HepG2 (cell line): ENCODE measurements around the gene HES7. TPM values are rescaled to one million over a fixed set of nuclear protein-coding genes. Genes with fewer than 3 reads are reported as not detected.
A peak's percentile ranks its signal among the peaks of the same experiment; 100 is the strongest.

ENCODE experiments used
- ATF7-NPFF ChIP-seq: sonication (generic); formaldehyde crosslinking; IDR thresholded peaks from 2 replicates; pipeline ENCODE4 v1.8.1; 2023; ENCODE audit warnings: mild to moderate bottlenecking, low read depth, missing genetic modification reagents, moderate library complexity
- BHLHE40 ChIP-seq: IDR thresholded peaks from 2 replicates; pipeline ENCODE4 v1.6.1; 2011; ENCODE audit warnings: low read length, improper control_type of control experiment
- DMAP1 ChIP-seq: IDR thresholded peaks from 2 replicates; pipeline ENCODE4 v1.6.1; 2016
- GATAD2A ChIP-seq: IDR thresholded peaks from 2 replicates; pipeline ENCODE4 v1.6.1; 2016
- HOXA9 ChIP-seq: sonication (generic); formaldehyde crosslinking; IDR thresholded peaks from 2 replicates; pipeline ENCODE4 v1.8.1; 2022; ENCODE audit warnings: missing genetic modification reagents, mild to moderate bottlenecking, moderate library complexity, borderline replicate concordance
- JDP2 ChIP-seq: sonication (generic); formaldehyde crosslinking; IDR thresholded peaks from 2 replicates; pipeline ENCODE4 v1.8.1; 2022; ENCODE audit warnings: missing genetic modification reagents, borderline replicate concordance
- NFE2L2 ChIP-seq: fragments of 150-350 bp; IDR thresholded peaks from 2 replicates; pipeline ENCODE4 v1.6.1; 2014; ENCODE audit warnings: low read length
- PHF8 ChIP-seq: sonication (generic); formaldehyde crosslinking; IDR thresholded peaks from 2 replicates; pipeline ENCODE4 v1.5.0; 2020; ENCODE audit warnings: missing genetic modification reagents
- POLR2A ChIP-seq, 2 experiments: IDR thresholded peaks; 2 replicates each; pipeline ENCODE4 v1.6.1; 2011; ENCODE audit warnings: low read depth in 2 of 2, low read length in 2 of 2, mild to moderate bottlenecking in 1 of 2, moderate library complexity in 1 of 2; ENCODE audit not compliant: insufficient read depth in 1 of 2
- PTBP1 ChIP-seq: fragments of 200-400 bp; formaldehyde crosslinking; IDR thresholded peaks from 2 replicates; pipeline ENCODE4 v1.6.1; 2018; ENCODE audit warnings: low read length, low read depth; ENCODE audit not compliant: poor library complexity, severe bottlenecking
- RBM22 ChIP-seq: fragments of 200-400 bp; formaldehyde crosslinking; optimal IDR thresholded peaks from 2 replicates; pipeline ENCODE3; 2017; ENCODE audit warnings: mild to moderate bottlenecking, low read length, moderate library complexity
- REL ChIP-seq: sonication (generic); formaldehyde crosslinking; conservative IDR thresholded peaks from 2 replicates; pipeline ENCODE4 v1.8.0; 2022; ENCODE audit warnings: mild to moderate bottlenecking, missing genetic modification reagents, moderate library complexity
- SIN3B ChIP-seq: fragments of 150-350 bp; IDR thresholded peaks from 2 replicates; pipeline ENCODE4 v1.6.1; 2014; ENCODE audit warnings: low read length
- SOX6 ChIP-seq, 2 experiments: fragments of 450-650 bp in 1 of 2; sonication (generic) in 1 of 2; formaldehyde crosslinking in 1 of 2; IDR thresholded peaks; 2 replicates each; pipeline versions ENCODE4 v1.4.0 to v1.6.1; 2017 to 2020; ENCODE audit warnings: antibody characterized with exemption in 1 of 2, mild to moderate bottlenecking in 1 of 2, missing genetic modification reagents in 1 of 2
- ZFP90 ChIP-seq: sonication (generic); formaldehyde crosslinking; IDR thresholded peaks from 2 replicates; pipeline ENCODE4 v1.8.0; 2022; ENCODE audit warnings: missing genetic modification reagents, mild to moderate bottlenecking, inconsistent platforms, borderline replicate concordance
- ZNF136 ChIP-seq: sonication (generic); formaldehyde crosslinking; IDR thresholded peaks from 2 replicates; pipeline ENCODE4 v1.8.1; 2022; ENCODE audit warnings: low read depth, mild to moderate bottlenecking, moderate library complexity, missing genetic modification reagents
- ZNF296 ChIP-seq: sonication (generic); formaldehyde crosslinking; conservative IDR thresholded peaks from 2 replicates; pipeline ENCODE4 v1.5.0; 2020; ENCODE audit warnings: mild to moderate bottlenecking, missing genetic modification reagents
- ZNF367 ChIP-seq: sonication (generic); formaldehyde crosslinking; IDR thresholded peaks from 2 replicates; pipeline ENCODE4 v1.4.0; 2020; ENCODE audit warnings: missing genetic modification reagents, borderline replicate concordance
- ZNF432 ChIP-seq: sonication (generic); formaldehyde crosslinking; IDR thresholded peaks from 2 replicates; pipeline ENCODE4 v1.5.0; 2020; ENCODE audit warnings: missing genetic modification reagents, mild to moderate bottlenecking, borderline replicate concordance
- polyA plus RNA-seq, 8 experiments: library from polyadenylated mRNA; depleted of rRNA in 3 of 8; stranded (reverse) in 7 of 8; unstranded in 1 of 8; fragments of >200 nt; fragmentation: Illumina TruSeq in 4 of 8; extraction: Trizol in 4 of 8; gene quantifications; 2 replicates each; pipeline versions ENCODE4 v1.2.1 to v1.2.3, GENCODE V29; 2011 to 2016; ENCODE audit warnings: low read depth in 4 of 8, missing spikeins in 1 of 8, mixed read lengths in 1 of 8; ENCODE audit not compliant: insufficient read depth in 1 of 8
- total RNA-seq, 5 experiments: library from RNA; depleted of rRNA; stranded (reverse); fragments of >200 nt; fragmentation: Illumina TruSeq; extraction: Trizol; gene quantifications; 2 replicates each; pipeline ENCODE4 v1.2.3, GENCODE V29; 2016; ENCODE audit warnings: low read depth in 1 of 5
- TF ChIP-seq, protein P1 (sequence below): sonication (generic); formaldehyde crosslinking; IDR thresholded peaks from 2 replicates; pipeline ENCODE4 v1.9.0; 2021; ENCODE audit warnings: missing genetic modification reagents, mild to moderate bottlenecking, borderline replicate concordance
- TF ChIP-seq, protein P2 (sequence below): sonication (generic); formaldehyde crosslinking; conservative IDR thresholded peaks from 2 replicates; pipeline ENCODE4 v1.4.0; 2020; ENCODE audit warnings: missing genetic modification reagents
- TF ChIP-seq, protein P3 (sequence below): sonication (generic); formaldehyde crosslinking; IDR thresholded peaks from 2 replicates; pipeline ENCODE4 v1.4.0; 2020; ENCODE audit warnings: missing genetic modification reagents
- TF ChIP-seq, protein P4 (sequence below): sonication (generic); formaldehyde crosslinking; IDR thresholded peaks from 2 replicates; pipeline ENCODE4 v1.4.0; 2020; ENCODE audit warnings: mild to moderate bottlenecking, low read depth, missing genetic modification reagents
- TF ChIP-seq, protein P5 (sequence below): sonication (generic); formaldehyde crosslinking; IDR thresholded peaks from 2 replicates; pipeline ENCODE4 v1.5.1; 2020; ENCODE audit warnings: missing genetic modification reagents, mild to moderate bottlenecking, borderline replicate concordance

Gene HES7
- total and polyA plus RNA-seq, 2 of the 13 experiments (the other 11 are each of a cell fraction or from before 2014, with no cell fraction given), result not detected

DNA sequence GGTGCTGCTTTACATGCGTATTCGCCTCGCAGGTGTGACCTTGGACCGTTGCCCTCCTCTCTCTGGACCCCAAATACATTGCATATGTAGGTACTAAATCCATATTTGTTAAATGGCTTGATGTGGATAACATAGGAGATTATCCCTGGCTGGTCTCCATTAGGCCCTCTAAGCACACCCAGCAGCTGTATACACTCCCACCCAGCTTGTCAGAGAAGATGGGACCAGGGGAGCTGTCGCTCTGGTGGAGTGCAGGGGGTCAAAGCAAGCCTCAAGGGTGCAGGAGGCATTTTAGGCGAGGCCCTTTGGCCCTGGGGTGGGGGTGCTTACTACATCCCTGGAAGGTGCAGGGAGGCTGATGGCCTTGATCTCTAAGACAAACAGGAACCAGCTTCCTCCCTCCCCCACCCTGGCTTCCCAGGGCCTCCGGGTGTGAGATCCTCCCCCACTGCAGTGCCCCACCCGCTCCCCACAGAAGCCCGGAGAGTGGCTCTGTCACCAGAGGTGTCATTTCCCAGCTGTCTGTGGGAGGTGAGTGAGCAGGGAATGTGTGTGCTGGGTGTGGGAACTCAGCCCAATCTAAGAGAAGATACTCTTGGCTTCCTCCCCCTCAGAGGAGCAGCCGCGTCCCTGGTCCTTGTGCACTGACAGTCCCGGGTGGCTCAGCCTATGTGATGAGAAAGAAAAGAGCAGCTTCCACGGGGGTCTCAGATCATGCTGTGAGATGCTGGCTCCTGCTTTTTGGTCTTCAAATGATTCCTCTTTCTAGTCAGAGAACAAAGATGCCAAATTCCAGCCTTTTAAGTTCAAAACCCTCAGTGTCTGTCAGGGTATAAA, 40.3 kb upstream of the HES7 start (continued):
- TF ChIP-seq, protein P1, sequence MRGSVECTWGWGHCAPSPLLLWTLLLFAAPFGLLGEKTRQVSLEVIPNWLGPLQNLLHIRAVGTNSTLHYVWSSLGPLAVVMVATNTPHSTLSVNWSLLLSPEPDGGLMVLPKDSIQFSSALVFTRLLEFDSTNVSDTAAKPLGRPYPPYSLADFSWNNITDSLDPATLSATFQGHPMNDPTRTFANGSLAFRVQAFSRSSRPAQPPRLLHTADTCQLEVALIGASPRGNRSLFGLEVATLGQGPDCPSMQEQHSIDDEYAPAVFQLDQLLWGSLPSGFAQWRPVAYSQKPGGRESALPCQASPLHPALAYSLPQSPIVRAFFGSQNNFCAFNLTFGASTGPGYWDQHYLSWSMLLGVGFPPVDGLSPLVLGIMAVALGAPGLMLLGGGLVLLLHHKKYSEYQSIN (CRISPR knock-in tag), result no peak
- TF ChIP-seq, protein P2, sequence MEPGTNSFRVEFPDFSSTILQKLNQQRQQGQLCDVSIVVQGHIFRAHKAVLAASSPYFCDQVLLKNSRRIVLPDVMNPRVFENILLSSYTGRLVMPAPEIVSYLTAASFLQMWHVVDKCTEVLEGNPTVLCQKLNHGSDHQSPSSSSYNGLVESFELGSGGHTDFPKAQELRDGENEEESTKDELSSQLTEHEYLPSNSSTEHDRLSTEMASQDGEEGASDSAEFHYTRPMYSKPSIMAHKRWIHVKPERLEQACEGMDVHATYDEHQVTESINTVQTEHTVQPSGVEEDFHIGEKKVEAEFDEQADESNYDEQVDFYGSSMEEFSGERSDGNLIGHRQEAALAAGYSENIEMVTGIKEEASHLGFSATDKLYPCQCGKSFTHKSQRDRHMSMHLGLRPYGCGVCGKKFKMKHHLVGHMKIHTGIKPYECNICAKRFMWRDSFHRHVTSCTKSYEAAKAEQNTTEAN, result no peak
- TF ChIP-seq PHF8 (CRISPR knock-in tag) (no peak; the same call in 1 of the 2 replicates), JDP2 (CRISPR knock-in tag) (no peak; the same call in 1 of the 2 replicates), ZNF136 (CRISPR knock-in tag) (no peak), NFE2L2 (no peak), RBM22 (no peak), REL (CRISPR knock-in tag) (no peak), SIN3B (no peak), PTBP1 (no peak), GATAD2A (peak; percentile 68), POLR2A (IDR thresholded peaks at IDR 0.05; ENCODE audit: insufficient read depth in 1 of 2, low read depth in 2 of 2, low read length in 2 of 2) (peak in 1 of 2 experiments; percentile 58; a peak in 2 of 4 replicates), ZFP90 (CRISPR knock-in tag) (no peak), ZNF367 (CRISPR knock-in tag) (no peak), ATF7-NPFF (CRISPR knock-in tag) (no peak), DMAP1 (CRISPR knock-in tag) (no peak), HOXA9 (CRISPR knock-in tag) (no peak), BHLHE40 (no peak), ZNF296 (CRISPR knock-in tag) (no peak), ZNF432 (CRISPR knock-in tag) (no peak), SOX6 (IDR thresholded peaks at IDR 0.05) (no peak), SOX6 (CRISPR knock-in tag; IDR thresholded peaks at IDR 0.05) (peak; percentile 63)
- TF ChIP-seq, protein P3, sequence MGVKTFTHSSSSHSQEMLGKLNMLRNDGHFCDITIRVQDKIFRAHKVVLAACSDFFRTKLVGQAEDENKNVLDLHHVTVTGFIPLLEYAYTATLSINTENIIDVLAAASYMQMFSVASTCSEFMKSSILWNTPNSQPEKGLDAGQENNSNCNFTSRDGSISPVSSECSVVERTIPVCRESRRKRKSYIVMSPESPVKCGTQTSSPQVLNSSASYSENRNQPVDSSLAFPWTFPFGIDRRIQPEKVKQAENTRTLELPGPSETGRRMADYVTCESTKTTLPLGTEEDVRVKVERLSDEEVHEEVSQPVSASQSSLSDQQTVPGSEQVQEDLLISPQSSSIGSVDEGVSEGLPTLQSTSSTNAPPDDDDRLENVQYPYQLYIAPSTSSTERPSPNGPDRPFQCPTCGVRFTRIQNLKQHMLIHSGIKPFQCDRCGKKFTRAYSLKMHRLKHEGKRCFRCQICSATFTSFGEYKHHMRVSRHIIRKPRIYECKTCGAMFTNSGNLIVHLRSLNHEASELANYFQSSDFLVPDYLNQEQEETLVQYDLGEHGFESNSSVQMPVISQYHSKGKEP (CRISPR knock-in tag), result no peak
- TF ChIP-seq, protein P4, sequence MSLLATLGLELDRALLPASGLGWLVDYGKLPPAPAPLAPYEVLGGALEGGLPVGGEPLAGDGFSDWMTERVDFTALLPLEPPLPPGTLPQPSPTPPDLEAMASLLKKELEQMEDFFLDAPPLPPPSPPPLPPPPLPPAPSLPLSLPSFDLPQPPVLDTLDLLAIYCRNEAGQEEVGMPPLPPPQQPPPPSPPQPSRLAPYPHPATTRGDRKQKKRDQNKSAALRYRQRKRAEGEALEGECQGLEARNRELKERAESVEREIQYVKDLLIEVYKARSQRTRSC (CRISPR knock-in tag), result no peak
- TF ChIP-seq, protein P5, sequence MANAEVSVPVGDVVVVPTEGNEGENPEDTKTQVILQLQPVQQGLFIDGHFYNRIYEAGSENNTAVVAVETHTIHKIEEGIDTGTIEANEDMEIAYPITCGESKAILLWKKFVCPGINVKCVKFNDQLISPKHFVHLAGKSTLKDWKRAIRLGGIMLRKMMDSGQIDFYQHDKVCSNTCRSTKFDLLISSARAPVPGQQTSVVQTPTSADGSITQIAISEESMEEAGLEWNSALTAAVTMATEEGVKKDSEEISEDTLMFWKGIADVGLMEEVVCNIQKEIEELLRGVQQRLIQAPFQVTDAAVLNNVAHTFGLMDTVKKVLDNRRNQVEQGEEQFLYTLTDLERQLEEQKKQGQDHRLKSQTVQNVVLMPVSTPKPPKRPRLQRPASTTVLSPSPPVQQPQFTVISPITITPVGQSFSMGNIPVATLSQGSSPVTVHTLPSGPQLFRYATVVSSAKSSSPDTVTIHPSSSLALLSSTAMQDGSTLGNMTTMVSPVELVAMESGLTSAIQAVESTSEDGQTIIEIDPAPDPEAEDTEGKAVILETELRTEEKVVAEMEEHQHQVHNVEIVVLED (CRISPR knock-in tag), result no peak
